GM21723 (cell line): ENCODE measurements around the gene PYURF.

Source experiments
- ATAC-seq: cut with Tn5 transposase; IDR thresholded peaks from one replicate; pipeline ENCODE4 v1.9.1; 2021; ENCODE audit warnings: mild to moderate bottlenecking, moderate library complexity; ENCODE audit not compliant: unreplicated experiment

PYURF gene

DNA sequence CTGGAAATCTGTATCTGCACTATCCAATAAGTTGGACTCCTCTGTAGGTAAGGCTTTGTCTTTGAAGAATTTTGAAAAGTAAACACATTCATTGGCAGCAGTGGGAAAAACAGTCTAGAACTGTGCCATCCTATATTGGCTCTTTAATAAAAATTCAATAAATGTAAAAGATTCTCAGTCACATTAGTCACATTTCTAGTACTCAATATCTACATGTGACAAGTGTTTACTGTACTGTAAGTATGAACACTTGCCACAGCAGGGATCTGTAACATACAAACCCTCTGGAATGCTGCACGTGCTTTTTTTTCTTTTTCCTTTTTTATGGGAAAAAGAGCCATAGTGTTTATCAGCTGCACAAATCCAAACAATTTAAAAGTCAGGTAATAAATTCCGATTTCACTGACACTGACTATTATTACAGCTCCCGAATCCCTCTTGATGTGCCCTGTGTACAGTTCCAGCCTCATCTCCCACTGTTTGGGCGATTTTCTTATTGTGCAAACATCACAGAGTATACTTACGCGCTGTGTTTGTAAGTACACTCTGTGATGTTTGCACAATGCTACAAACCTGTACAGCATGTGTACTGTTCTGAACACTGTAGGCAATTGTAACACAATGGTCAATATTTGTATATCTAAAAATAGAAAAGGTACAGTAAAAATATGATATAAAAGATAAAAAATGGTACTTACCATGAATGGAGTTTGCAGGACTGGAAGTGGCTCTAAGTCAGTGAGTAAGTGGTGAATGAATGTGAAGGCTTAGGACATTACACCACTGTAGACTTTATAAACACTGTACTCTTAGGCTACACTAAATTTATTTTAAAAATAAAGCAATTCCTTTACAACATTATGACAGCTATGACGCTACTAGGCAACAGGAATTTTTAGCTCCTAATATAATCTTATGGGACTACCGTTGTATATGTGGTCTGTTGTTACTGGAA is 8.7 kb downstream of the PYURF start:
- ATAC-seq: no peak

DNA sequence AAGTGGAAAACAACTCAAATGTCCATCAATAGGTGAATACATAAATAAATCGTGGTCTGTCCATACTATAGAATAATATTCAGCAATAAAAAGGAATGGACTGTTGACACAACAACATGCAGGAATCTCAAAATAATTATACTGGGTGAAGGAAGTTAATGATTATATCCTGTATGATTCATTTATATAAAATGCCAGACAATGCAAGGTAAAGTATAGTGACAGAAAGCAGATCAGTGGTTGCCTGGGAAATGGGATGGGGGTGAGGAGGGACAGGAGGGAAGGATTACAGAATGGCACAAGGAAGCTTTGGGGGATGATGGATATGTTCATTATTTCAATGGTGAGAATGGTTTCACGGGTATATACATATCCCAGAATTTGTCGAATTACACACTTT is 12.3 kb downstream of the PYURF start:
- ATAC-seq: no peak

DNA sequence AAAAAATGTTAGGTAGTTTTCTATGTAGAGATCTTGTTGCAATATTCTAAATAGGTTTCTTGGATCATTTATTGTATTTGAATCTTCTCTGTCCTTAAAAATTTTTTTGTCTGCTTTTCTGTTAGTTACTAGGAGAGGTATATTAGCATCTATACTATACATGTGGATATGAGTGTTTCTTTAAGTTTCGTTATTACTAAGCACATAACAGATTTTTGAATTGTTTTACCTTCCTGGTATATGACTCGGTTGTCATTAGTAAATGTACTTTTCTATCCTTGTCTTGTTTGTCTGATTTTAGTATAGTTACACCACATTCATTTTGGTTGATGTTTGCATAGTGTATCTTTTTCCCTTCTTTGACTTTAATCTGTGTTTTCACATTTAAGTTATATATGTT is 20.2 kb downstream of the PYURF start:
- no peak for ATAC-seq

DNA sequence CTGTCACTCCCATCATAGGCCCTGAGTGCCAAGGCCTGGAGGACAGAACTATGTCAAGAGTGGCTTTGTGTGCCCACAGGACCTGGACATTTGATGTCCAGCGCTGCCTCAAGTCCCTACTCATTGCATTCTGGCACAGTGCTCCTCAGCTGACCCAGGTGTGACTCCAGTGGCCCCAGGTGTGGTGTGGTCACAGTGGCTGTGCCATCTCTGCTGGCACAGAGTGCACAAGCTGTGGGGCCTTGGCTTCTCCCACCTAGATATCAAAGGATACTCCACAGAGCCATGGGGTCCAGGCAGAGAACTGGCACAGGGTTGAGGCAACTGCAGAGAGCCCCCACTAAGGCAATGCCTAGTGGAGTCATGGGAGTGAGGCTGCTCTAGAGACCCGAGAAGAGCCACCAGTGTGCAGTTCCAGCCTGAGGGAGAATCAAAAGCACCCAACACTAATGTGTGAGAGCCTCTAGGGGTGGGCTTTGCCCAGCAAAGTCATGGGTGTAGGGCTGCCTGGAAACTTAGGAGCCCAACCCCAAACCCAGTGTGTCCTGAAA is 25.6 kb downstream of the PYURF start:
- no peak for ATAC-seq

DNA sequence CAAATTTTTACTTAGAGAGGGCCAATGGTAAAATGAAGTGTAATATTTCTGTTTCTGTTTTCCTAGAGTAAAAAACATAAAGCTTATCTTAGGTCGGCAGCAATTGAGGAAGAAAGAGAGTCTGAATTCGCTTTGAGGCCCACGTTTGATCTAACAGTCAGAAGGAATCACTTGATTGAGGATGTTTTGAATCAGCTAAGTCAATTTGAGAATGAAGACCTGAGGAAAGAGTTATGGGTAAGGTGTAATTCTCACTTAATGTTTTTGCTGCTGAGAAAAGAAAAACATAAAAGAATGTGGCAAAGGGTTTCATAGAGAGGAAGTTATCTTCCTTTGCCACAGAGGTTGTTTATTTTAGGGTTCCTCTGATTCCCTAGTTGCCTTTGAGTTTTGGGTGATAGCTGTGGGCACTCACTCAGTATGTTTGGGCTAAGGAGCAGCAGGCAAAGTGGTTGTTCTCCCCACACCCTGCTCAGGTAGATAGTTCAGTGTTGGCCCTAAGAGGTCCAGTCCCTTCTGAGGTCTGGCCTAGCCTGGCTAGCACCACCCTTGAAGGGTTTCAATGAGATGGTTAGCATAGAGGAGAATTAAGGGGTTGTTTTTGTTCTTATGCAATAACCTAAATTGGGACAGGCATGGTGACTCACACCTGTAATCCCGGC is 34.3 kb downstream of the PYURF start:
- no peak for ATAC-seq

DNA sequence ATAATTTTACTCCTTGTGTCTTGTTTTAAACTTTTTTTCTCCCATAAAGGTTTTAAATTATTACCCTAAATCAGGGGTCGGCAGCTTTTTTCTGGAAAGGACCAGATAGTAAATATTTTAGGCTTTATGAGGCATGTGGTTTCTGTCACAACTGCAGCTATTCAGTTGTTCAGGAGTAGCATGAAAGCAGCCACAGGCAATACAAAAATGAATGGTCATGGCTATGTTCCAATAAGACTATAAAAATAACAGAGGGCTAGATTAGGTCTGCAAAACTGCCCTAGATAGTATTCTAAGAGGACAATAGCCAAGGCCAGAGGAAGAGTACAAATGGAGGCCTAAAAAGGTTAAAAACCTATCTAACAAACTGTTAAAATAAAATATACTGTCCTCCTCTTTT is 42.0 kb downstream of the PYURF start:
- ATAC-seq: no peak

DNA sequence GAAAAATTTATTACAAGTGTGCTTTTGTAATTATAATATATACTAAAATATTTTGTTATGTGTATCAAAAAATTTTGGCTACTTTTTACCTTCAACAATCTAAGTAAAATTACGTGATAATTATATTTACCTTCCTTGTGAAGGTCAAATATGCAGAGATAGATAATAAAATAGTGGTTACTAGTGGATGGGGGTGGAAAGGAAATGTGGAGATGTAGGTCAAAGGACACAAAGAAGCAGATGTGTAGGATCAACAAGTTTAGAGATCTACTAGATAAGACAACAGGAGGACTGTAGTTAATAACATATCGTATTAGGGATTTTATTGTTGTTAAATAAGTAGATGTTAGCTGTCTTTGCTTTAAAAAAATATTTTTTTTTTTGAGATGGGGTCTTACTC is 45.3 kb downstream of the PYURF start:
- no peak for ATAC-seq

DNA sequence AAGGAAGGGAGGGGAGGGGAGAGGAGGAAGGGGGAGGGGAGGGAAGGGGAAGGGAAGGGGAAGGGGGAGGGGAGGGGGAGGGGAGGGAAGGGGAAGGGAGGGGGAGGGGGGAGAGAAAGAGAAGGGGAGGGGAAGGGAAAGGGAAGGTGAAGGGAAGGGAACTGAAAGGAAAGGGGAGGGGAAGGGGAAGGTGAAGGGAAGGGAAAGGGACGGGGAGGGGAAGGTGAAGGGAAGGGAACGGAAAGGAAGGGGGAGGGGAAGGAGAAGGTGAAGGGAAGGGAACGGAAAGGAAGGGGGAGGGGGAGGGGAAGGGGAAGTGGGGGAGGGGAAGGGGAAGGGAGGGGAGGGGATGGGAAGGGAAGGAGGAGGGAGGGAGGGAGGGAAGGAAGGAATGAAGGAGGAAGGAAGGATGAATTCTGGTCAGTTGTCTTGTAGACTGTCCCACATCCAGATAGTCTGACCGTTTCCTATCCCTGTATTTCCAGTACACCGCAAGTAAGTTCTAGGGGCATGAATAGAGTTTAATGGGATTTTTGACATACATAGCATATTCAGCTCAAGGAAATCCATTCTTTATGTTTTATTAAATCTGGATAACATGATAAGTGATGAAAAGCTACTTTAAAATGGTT is 46.2 kb downstream of the PYURF start:
- no peak for ATAC-seq
